Measurements from ENCODE around the gene MAGI1.

GRCh38 chr3:65902304-65902793 lies 136.4 kb downstream of the MAGI1 start:
- TF ChIP-seq POLR2A (IDR thresholded peaks at IDR 0.05) = no peak
- no peak for TF ChIP-seq CTCF (IDR thresholded peaks at IDR 0.05)

All from vagina (tissue), 2 donors.